ENCODE results near the gene PIEZO1.

The PIEZO1 gene

DNA sequence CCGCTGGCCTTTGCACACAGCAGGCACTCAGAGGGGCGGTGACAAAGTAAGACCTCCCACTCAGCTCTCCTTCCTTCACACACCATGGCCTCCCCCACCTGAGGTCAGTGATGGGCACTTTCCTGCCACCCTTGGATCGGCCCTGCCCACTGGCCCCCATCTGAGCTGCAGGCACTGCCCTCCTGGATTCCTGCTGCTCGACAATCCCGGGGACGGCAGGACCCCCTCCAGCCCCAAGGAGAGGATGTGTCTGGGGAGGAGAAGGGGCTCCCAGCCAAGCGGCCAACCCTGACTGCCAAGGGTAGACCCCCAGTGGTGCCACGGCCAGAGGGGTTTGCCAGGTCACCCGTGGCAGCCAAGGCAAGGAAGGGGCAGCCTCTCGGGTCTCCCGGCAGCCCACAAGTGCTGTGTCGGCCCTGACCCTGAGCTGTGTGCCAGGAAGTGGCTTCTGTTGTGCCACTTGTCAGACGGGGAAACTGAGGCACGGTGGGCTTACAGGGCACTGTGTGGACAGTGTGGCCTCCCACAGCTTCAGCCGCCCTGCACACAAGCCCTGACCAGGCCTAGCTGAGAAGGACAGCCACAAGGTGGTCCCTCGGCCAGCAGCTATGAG lies 22.7 kb downstream of the PIEZO1 start:
- no peak for DNase-seq (ENCODE audit: extremely low spot score)
- ChIA-PET POLR2A (no interaction called here), CTCF (interaction anchor here (1.3 to 1.9 kb wide), 3 partner anchors 21 to 25 kb away, joined by 4 to 8 read pairs (median 5); no protein-coding TSS in a partner anchor)
- TF ChIP-seq CTCF (IDR thresholded peaks at IDR 0.05; ENCODE audit: control extremely low read depth, extremely low read depth, low read depth, missing control alignments) = no peak

- POLR2A ChIA-PET = no interaction called here
- CTCF ChIA-PET = interaction anchor here (1.3 kb wide), 1 partner anchor 24 kb away, joined by 4 read pairs; no protein-coding TSS in a partner anchor
- DNase-seq (ENCODE audit: extremely low spot score) = no peak
- TF ChIP-seq CTCF (IDR thresholded peaks at IDR 0.05; ENCODE audit: control extremely low read depth, extremely low read depth, low read depth, missing control alignments) = no peak
Observed at GRCh38 chr16:88761830-88762229, 23.2 kb downstream of the PIEZO1 start.

GRCh38 chr16:88761143-88761534 lies 23.9 kb downstream of the PIEZO1 start:
- ChIA-PET POLR2A (no interaction called here), CTCF (interaction anchor here (1.3 kb wide), 2 partner anchors 18 to 23 kb away, joined by 4 to 6 read pairs; no protein-coding TSS in a partner anchor)
- no peak for TF ChIP-seq CTCF (IDR thresholded peaks at IDR 0.05; ENCODE audit: control extremely low read depth, extremely low read depth, low read depth, missing control alignments)
- no peak for DNase-seq (ENCODE audit: extremely low spot score)

GRCh38 chr16:88760424-88761142 lies 24.4 kb downstream of the PIEZO1 start:
- CTCF ChIA-PET = interaction anchor here (1.3 to 2.7 kb wide), 2 partner anchors 18 to 23 kb away, joined by 6 to 12 read pairs; no protein-coding TSS in a partner anchor
- POLR2A ChIA-PET = no interaction called here
- no peak for DNase-seq (ENCODE audit: extremely low spot score)
- no peak for TF ChIP-seq CTCF (IDR thresholded peaks at IDR 0.05; ENCODE audit: control extremely low read depth, extremely low read depth, low read depth, missing control alignments)

DNA sequence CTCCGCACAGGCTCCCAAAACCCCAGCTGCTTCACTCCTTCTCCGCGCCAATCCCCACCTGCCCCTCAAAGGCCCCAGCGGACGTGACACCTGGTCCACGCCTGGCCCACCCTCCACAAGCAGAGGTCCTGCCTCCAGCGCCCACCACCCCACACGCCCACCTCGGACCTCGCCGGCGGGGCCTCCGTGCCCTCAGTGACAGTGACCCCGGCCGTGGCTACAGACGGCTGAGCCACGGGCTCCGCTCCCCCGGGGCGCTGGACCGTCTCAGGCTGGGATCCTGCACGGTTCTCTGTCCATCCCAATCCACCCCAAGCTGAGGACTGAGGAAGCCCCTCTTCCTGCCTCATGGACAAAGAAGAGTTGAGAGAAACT lies 25.1 kb downstream of the PIEZO1 start:
- no peak for DNase-seq (ENCODE audit: extremely low spot score)
- ChIA-PET CTCF (interaction anchor here (1.3 to 2.7 kb wide), 2 partner anchors 17 to 22 kb away, joined by 6 to 12 read pairs; no protein-coding TSS in a partner anchor), POLR2A (no interaction called here)
- TF ChIP-seq CTCF (IDR thresholded peaks at IDR 0.05; ENCODE audit: control extremely low read depth, extremely low read depth, low read depth, missing control alignments) = no peak

DNA sequence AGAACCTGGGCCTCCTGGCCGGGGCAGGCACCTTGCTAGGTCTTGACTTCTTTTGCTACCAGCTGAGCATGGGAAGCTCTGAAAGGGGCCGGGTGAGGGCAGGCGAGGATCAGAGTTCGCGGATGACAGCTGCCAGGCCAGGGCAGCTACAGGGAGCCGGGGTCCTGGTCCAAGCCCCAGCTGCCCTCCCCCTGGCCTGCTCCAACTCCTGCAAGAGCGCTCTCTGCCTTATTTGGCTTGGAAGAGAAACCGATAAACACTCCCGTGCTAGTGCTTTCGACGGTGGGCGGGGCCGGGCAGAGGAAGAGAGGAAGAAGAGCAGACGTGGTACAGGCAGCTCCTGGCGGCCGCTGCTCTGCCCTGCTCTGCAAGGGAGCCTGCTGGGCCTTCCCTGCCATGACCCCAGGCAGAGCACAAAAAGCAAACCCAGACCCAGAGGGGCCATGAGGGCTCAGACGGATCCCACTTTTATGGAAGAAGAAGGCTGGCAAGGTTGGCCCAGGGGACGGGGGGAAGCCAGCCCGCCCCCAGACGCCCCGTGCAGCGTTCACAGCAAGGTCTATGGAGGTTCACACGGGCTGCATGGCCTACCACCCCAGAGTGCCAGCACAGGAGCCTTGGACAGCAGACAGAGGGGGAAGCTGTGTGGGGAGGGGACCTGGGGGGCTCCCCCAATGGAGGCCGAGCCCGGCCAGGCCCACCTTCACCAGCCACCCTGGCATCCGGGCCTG lies 25.6 kb downstream of the PIEZO1 start:
- no peak for DNase-seq (ENCODE audit: extremely low spot score)
- POLR2A ChIA-PET = interaction anchor here (0.5 kb wide), 1 partner anchor 16 kb away, joined by 4 read pairs; no protein-coding TSS in a partner anchor

More for the DNA sequence above, 25.6 kb downstream of the PIEZO1 start:
- no peak for TF ChIP-seq CTCF (IDR thresholded peaks at IDR 0.05; ENCODE audit: control extremely low read depth, extremely low read depth, low read depth, missing control alignments)
- CTCF ChIA-PET = interaction anchor here (0.8 to 2.7 kb wide), 2 partner anchors 22 to 25 kb away, joined by 3 to 12 read pairs; no protein-coding TSS in a partner anchor

Data from GM10248 (cell line).